ENCODE data around the gene CHRDL1. TPM values are rescaled to one million over a fixed set of nuclear protein-coding genes. Genes with fewer than 3 reads are reported as not detected.

The CHRDL1 gene
- total and polyA plus RNA-seq, 2 of the 13 experiments (the other 11 are each of a cell fraction or from before 2014, with no cell fraction given) = not detected

GRCh38 chrX:110745288-110745687 is 50.3 kb downstream of the CHRDL1 start:
- no peak for DNase-seq (ENCODE audit: low spot score)
- Histone ChIP-seq H3K9ac (ENCODE audit: insufficient read depth, low read depth, low read length) (no peak overlapping the region), H3K4me3 (replicated peaks in 1 of 3; ENCODE audit: insufficient read depth in 1 of 3, low read depth in 2 of 3, low read length in 3 of 3) (no peak overlapping the region), H3K9me3 (ENCODE audit: low read length) (no peaks in the 10 kb centered on the region), H3K79me2 (ENCODE audit: insufficient read depth, low read length) (no peaks in the 10 kb centered on the region), H3K36me3 (replicated peaks in 1 of 2; ENCODE audit: control insufficient read depth in 1 of 2, insufficient read depth in 2 of 2, low read length in 2 of 2) (no peaks in the 10 kb centered on the region), H3K4me2 (ENCODE audit: low read depth, low read length) (no peak overlapping the region), H4K20me1 (ENCODE audit: insufficient read depth, low read length) (no peaks in the 10 kb centered on the region), H3K27me3 (ENCODE audit: control insufficient read depth in 1 of 2, insufficient read depth in 2 of 2, low read length in 2 of 2) (no peaks in the 10 kb centered on the region), H2AFZ (ENCODE audit: low read length) (no peak overlapping the region), H3K4me1 (ENCODE audit: insufficient read depth, low read length) (no peaks in the 10 kb centered on the region), H3K27ac (ENCODE audit: extremely low read length, insufficient read depth, low read length) (no peak overlapping the region)
- in situ Hi-C loops (cut with HindIII; ENCODE audit: extremely low pct_ligation_motif_present, low pct_unique_long_range_greater_than_20kb) (no loop called here), intact Hi-C loops (cut with micrococcal nuclease; ENCODE audit: unreplicated experiment) (no loop called here)
- no TSS peak for BruUV-seq (replicated peaks)
- ATAC-seq = no peak
- WGBS (ENCODE audit: low lambda C conversion rate) = 0% methylated on average over 1 of the region's 2 CpGs
- CTCF ChIA-PET (ENCODE audit: low intra/inter-chr PET ratio, low total read pairs) = no interaction called here
- no peak for FAIRE-seq
- POLR2A ChIA-PET = no interaction called here
- TF ChIP-seq RFXAP (CRISPR knock-in tag; IDR thresholded peaks at IDR 0.05; ENCODE audit: borderline replicate concordance) (no peak), DRAP1 (CRISPR knock-in tag; IDR thresholded peaks at IDR 0.05) (no peak), IKZF5 (CRISPR knock-in tag; IDR thresholded peaks at IDR 0.05) (no peak), ZNF30 (CRISPR knock-in tag; IDR thresholded peaks at IDR 0.05) (no peak)

GRCh38 chrX:110743679-110744340 is 51.8 kb downstream of the CHRDL1 start:
- Histone ChIP-seq H3K9me3 (ENCODE audit: low read length) (no peaks in the 10 kb centered on the region), H3K4me1 (ENCODE audit: insufficient read depth, low read length) (no peaks in the 10 kb centered on the region), H2AFZ (ENCODE audit: low read length) (no peak overlapping the region), H3K36me3 (replicated peaks in 1 of 2; ENCODE audit: control insufficient read depth in 1 of 2, insufficient read depth in 2 of 2, low read length in 2 of 2) (no peaks in the 10 kb centered on the region), H3K27ac (ENCODE audit: extremely low read length, insufficient read depth, low read length) (no peak overlapping the region), H3K27me3 (ENCODE audit: control insufficient read depth in 1 of 2, insufficient read depth in 2 of 2, low read length in 2 of 2) (no peaks in the 10 kb centered on the region), H3K79me2 (ENCODE audit: insufficient read depth, low read length) (no peaks in the 10 kb centered on the region), H3K9ac (ENCODE audit: insufficient read depth, low read depth, low read length) (no peak overlapping the region), H4K20me1 (ENCODE audit: insufficient read depth, low read length) (no peaks in the 10 kb centered on the region), H3K4me2 (ENCODE audit: low read depth, low read length) (no peak overlapping the region), H3K4me3 (replicated peaks in 1 of 3; ENCODE audit: insufficient read depth in 1 of 3, low read depth in 2 of 3, low read length in 3 of 3) (no peak overlapping the region)
- no peak for FAIRE-seq
- intact Hi-C loops (cut with micrococcal nuclease; ENCODE audit: unreplicated experiment) = no loop called here
- 3% methylated on average over 4 of the region's 5 CpGs for WGBS (ENCODE audit: low lambda C conversion rate)
- in situ Hi-C loops (cut with HindIII; ENCODE audit: extremely low pct_ligation_motif_present, low pct_unique_long_range_greater_than_20kb) = no loop called here
- ChIA-PET POLR2A (no interaction called here), CTCF (ENCODE audit: low intra/inter-chr PET ratio, low total read pairs) (no interaction called here)
- TF ChIP-seq SIX4 (CRISPR knock-in tag; IDR thresholded peaks at IDR 0.05) = no peak
- no peak for TF ChIP-seq ZNF263 (CRISPR knock-in tag; IDR thresholded peaks at IDR 0.05)
- no peak for TF ChIP-seq ZNF576 (CRISPR knock-in tag; IDR thresholded peaks at IDR 0.05)
- TF ChIP-seq ZFY (CRISPR knock-in tag; IDR thresholded peaks at IDR 0.05) = no peak
- TF ChIP-seq SMC3 (IDR thresholded peaks at IDR 0.05; ENCODE audit: low read length) = no peak
- TF ChIP-seq KAT7 (CRISPR knock-in tag; IDR thresholded peaks at IDR 0.05; ENCODE audit: borderline replicate concordance) = no peak
- TF ChIP-seq AFF4 (CRISPR knock-in tag; IDR thresholded peaks at IDR 0.05) = no peak
- TF ChIP-seq ZFP1 (CRISPR knock-in tag; IDR thresholded peaks at IDR 0.05) = no peak
- DNase-seq (ENCODE audit: low spot score) = no peak
- no peak for ATAC-seq
- BruUV-seq (replicated peaks) = no TSS peak
